IgD-negative memory B cell (primary cell): ENCODE data around the gene ATAD5. TPM values are rescaled to one million over a fixed set of nuclear protein-coding genes. Genes with fewer than 3 reads are reported as not detected.
A peak's percentile ranks its signal among the peaks of the same experiment; 100 is the strongest.

Source experiments
- H3K27ac Mint-ChIP-seq, 3 donors: one replicate each; pipeline ENCODE4 v1.8.0; 2020 to 2022; ENCODE audit warnings: mild to moderate bottlenecking in 3 of 3, mixed read lengths in 3 of 3, moderate library complexity in 1 of 3
- H3K27me3 Mint-ChIP-seq: one replicate; pipeline ENCODE4 v1.8.0; 2021; ENCODE audit warnings: mixed read lengths
- H3K36me3 Mint-ChIP-seq: one replicate; pipeline ENCODE4 v1.8.0; 2020; ENCODE audit warnings: mild to moderate bottlenecking, mixed read lengths
- H3K4me1 Mint-ChIP-seq, 3 donors: one replicate each; pipeline ENCODE4 v1.8.0; 2020 to 2022; ENCODE audit warnings: mixed read lengths in 3 of 3, mild to moderate bottlenecking in 1 of 3
- H3K4me3 Mint-ChIP-seq, 4 donors: one replicate each; pipeline ENCODE4 v1.8.0; 2020 to 2022; ENCODE audit warnings: mild to moderate bottlenecking in 4 of 4, mixed read lengths in 4 of 4, moderate library complexity in 3 of 4
- H3K9me3 Mint-ChIP-seq, 3 donors: one replicate each; pipeline ENCODE4 v1.8.0; 2020 to 2021; ENCODE audit warnings: mixed read lengths in 3 of 3, mild to moderate bottlenecking in 1 of 3
- polyA plus RNA-seq: library from polyadenylated mRNA; unstranded; fragments of 300-500 nt; fragmentation: Illumina TruSeq; gene quantifications from one replicate; pipeline ENCODE4 v1.2.3, GENCODE V29; 2021

Gene ATAD5
- polyA plus RNA-seq, 1 donor from 2014 or later: 1.7 TPM

DNA sequence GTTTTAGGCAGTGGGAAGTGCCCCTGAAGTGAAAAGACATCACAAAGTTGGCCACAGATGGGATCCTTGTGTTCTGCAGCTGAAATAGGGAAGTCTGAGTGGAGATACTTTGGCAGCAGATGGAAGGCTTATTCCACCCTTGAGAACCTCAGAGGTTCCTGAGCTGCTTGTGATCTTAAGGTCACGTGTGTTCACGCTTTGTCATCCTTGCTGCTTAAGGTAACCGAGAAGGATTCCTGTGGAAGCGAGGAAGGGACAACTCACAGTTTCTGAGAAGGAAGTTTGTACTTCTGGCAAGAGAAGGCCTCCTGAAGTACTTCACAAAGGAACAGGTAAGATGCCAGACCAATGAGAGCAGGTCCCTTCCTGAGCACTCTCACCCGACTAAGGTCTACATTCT is 102.2 kb downstream of the ATAD5 start:
- Mint-ChIP-seq H3K27ac (no peak overlapping the region), H3K9me3 (no peaks in the 10 kb centered on the region), H3K36me3 (peaks cover 6% of the 10 kb centered on the region), H3K4me3 (no peak overlapping the region), H3K4me1 (peaks cover 0 to 5% (median 4%) of the 10 kb centered on the region in 3 donors), H3K27me3 (no peaks in the 10 kb centered on the region)

- Mint-ChIP-seq H3K4me1 (peaks cover 3 to 22% (median 11%) of the 10 kb centered on the region in 3 donors), H3K4me3 (peak overlapping the region; percentile 67 to 91 (median 85)), H3K27me3 (no peaks in the 10 kb centered on the region), H3K27ac (peak overlapping the region; percentile 94 to 98 (median 94)), H3K9me3 (no peaks in the 10 kb centered on the region), H3K36me3 (peaks cover 12% of the 10 kb centered on the region)
Measured at GRCh38 chr17:30939051-30939689, 107.4 kb downstream of the ATAD5 start.

- Mint-ChIP-seq H3K27me3 (no peaks in the 10 kb centered on the region), H3K4me3 (no peak overlapping the region), H3K36me3 (peaks cover 6% of the 10 kb centered on the region), H3K4me1 (peaks cover 3 to 22% (median 11%) of the 10 kb centered on the region in 3 donors), H3K27ac (no peak overlapping the region), H3K9me3 (no peaks in the 10 kb centered on the region)
Measured at GRCh38 chr17:30942308-30943079, 110.7 kb downstream of the ATAD5 start.

Other genes starting within 250 kb of the ATAD5 start
- gene CRLF3, start 7.3 kb upstream of the ATAD5 start, polyA plus RNA-seq: 76.6 TPM
- 19.0 TPM for gene TEFM, start 74.3 kb downstream of the ATAD5 start, polyA plus RNA-seq
- 5.0 TPM for gene ADAP2, start 90.0 kb downstream of the ATAD5 start, polyA plus RNA-seq
- gene RNF135, start 139.1 kb downstream of the ATAD5 start, polyA plus RNA-seq: 34.7 TPM